B cell (primary cell): ENCODE results near the gene SPEM3.

ENCODE experiments used
- CTCF ChIP-seq: fragments of 200-600 bp; IDR thresholded peaks from one replicate; pipeline ENCODE4 v1.8.0; 2022; ENCODE audit warnings: antibody characterized with exemption, mild to moderate bottlenecking
- EZH2 ChIP-seq: IDR thresholded peaks from 2 replicates; pipeline ENCODE4 v1.6.1; 2012; ENCODE audit warnings: borderline replicate concordance, low read depth, mild to moderate bottlenecking, moderate library complexity, low read length; ENCODE audit not compliant: insufficient read depth, poor library complexity, severe bottlenecking

- TF ChIP-seq CTCF (no peak), EZH2 (no peak)
Measured at GRCh38 chr17:7471729-7472128, 43.1 kb downstream of the SPEM3 start.
